ENCODE results near the gene SCYGR3. TPM values are rescaled to one million over a fixed set of nuclear protein-coding genes. Genes with fewer than 3 reads are reported as not detected.

SCYGR3 gene
- polyA plus RNA-seq (2013, experiment 1 of 2; ENCODE audit: insufficient read length): not detected
- not detected for polyA plus RNA-seq (2013, experiment 2 of 2; ENCODE audit: insufficient read length)

GRCh38 chr2:227614740-227615139 lies at the start of gene SCYGR3:
Gene SCYGR3, minus strand, starts transcription at chr2:227614840. Its CDS starts 0 bp downstream, at chr2:227614840.
- DNase-seq: no peak

- no peak for DNase-seq
These were observed 47.2 kb upstream of the SCYGR3 start for GRCh38 chr2:227661827-227662226.

- no peak for DNase-seq
These were observed 46.5 kb upstream of the SCYGR3 start for GRCh38 chr2:227661025-227661649.

- DNase-seq: peak; percentile 2
These were observed 42.7 kb upstream of the SCYGR3 start for GRCh38 chr2:227657199-227657845.

DNA sequence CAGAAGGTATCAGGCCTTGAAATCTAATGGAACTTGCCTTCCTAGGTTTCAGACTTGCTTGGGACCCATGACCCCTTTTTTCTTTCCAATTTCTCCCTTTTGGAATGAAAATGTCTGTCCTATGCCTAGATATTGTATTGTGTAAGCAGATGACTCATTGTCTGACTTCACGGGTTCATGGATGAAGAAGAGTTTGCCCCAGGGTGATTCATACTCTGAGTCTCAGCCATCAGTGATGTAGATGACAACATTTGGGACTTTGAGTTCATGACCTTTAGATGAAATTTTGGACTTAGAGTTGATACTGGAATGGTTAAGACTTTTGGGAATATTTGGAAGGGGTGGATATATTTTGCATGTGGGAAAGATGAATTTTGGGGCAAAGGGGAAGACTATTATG lies 40.8 kb upstream of the SCYGR3 start:
- DNase-seq: peak; percentile 79

DNA sequence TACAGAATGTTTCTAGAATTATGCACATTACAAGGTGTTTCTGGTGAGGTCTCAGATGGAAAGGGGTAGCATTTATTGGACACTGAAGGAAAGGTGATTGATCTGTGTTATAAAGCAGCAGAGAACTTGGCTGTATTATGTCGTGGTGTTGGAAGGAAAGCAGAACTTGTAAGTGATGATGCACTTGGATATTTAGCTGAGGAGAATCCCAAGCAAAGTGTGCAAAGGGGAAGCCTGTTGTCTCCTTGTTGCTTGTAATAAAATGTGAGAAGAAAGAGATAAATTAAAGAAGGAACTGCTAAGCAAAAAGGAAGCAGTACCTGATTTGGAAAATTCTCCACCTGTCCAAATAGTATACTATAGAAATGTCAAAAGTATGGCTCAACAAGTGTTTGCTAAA lies 39.8 kb upstream of the SCYGR3 start:
- no peak for DNase-seq

- DNase-seq: peak; percentile 30
These were observed 38.8 kb upstream of the SCYGR3 start for GRCh38 chr2:227653419-227653818.

DNA sequence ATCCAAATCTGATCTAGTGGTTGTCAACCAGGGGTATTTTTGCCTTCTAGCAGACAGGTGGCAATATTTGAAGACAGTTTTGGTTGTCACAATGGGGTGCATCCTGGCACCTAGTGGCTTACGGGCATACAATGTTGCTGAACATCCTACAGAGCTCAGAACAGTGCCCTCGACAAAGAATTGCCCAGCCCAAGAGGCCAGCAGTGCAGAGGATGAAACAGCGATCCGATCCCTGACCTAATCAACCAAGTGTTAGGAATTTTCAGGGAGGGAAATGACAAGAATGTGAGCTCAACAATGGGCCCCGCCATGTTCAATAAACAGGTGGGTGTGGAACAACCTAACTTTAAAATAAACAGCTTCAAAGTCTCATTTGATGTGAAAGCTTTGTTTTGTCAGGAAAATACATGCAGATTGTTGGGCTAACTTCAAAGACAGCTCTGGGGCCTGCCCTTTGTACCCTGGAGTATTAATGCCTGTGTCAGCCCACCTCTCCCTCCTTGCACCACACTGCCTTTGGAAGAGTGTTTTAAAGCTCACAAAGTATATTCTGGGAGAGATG lies 29.4 kb upstream of the SCYGR3 start:
- DNase-seq: no peak

- peak; percentile 8 for DNase-seq
These were observed 28.0 kb upstream of the SCYGR3 start for GRCh38 chr2:227642656-227643055.

GRCh38 chr2:227634201-227634600 lies 19.6 kb upstream of the SCYGR3 start:
- no peak for DNase-seq

- DNase-seq: no peak
These were observed 18.2 kb upstream of the SCYGR3 start for GRCh38 chr2:227632827-227633226.

DNA sequence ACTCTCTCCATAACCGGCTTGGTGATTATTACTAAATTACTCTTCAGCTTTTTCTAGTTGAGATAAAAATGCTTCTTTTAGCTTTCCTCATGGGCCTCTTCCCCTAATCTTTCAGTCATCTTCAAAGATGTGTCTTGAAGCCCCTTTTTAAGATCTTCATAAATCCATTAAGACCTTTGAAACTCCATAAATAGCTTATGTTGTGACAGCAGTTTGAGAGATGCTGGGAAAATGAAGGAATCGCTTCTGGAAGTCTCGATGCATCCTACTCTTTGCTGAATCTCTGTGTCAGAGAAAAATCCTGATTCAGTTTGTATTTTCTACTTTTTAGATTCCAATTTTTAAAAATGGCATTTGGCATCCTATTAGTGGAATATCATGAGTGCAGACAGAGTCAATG lies 15.7 kb upstream of the SCYGR3 start:
- no peak for DNase-seq

DNA sequence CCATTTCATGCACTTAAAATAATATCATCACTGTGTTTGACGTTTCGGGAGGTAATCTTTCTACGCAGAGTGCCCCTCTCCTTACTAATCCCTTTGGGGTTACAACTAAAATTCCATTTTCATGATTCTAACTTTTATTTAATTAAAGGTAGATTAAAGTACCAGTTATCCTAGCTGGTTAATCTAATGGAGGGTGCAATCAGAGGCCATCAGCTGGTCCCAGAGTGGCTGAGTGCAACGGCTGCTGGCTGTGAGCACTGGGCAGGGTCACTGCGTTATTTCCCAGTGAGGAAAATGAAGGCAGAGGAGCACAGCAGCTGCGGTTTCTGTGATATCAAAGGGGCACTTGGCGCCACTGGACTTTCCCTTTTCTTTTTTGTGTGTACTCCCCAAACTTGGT lies 14.8 kb upstream of the SCYGR3 start:
- DNase-seq: no peak

DNA sequence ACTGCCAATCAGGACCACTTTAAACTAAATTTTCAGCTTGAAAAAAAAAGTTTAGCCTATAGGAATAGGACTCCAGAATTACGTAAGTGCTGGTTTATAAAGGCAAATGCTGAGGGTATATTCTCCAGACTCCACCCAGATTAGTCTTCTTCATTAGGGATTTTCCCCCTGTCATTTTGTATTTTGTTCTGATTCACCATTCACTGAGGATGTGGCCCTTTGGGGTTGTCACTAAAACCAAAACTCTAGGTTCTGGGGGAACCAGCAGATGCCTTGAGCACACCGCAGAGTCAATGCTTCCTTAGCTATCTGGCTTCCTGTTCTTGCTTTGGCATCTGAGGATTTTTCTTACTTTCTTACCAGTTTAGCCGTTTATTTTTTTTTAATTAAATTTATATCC lies 13.1 kb upstream of the SCYGR3 start:
- DNase-seq: no peak

DNA sequence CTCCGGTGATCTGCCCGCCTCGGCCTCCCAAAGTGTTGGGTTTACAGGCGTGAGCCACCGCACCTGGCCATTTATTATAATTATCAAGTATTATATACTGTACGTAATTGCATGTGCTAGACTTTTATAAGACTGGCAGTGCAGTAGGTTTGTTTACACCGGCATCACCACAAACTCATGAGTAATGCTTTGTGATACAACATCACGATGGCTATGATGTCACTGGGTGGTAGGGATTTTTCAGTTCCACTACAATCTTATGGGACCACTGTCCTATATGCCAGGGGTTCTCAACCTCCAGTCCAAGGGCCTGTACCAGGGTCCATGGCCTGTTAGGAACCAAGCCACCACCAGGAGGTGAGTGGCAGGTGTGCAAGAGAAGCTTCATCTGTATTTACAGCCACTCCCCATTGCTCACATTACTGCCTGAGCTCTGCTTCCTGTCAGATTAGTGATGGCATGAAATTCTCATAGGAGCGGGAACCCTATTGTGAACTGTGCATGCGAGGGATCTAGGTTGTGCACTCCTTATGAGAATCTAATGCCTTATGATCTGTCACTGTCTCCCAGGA lies 12.0 kb upstream of the SCYGR3 start:
- no peak for DNase-seq

DNA sequence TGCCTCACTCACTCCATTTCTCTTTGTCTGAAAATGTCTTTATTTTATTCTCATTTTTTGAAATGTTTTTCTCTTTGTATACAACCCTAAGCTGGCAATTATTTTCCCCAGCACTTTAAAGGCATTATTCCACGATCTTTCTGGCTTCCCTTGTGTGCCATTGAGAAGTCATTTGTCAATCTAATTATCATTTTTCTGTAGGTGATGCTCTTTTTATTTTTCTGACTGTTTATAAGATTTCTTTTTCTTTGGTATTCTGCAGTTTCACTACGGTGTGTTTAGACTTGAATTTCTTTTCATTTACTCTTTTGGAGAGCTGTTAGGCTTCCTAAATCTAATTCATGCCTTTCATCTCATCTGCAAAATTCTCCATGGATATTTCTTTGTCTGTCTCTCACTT lies 10.8 kb upstream of the SCYGR3 start:
- no peak for DNase-seq

- DNase-seq: peak; percentile 58
These were observed 8.6 kb upstream of the SCYGR3 start for GRCh38 chr2:227623226-227623625.

DNA sequence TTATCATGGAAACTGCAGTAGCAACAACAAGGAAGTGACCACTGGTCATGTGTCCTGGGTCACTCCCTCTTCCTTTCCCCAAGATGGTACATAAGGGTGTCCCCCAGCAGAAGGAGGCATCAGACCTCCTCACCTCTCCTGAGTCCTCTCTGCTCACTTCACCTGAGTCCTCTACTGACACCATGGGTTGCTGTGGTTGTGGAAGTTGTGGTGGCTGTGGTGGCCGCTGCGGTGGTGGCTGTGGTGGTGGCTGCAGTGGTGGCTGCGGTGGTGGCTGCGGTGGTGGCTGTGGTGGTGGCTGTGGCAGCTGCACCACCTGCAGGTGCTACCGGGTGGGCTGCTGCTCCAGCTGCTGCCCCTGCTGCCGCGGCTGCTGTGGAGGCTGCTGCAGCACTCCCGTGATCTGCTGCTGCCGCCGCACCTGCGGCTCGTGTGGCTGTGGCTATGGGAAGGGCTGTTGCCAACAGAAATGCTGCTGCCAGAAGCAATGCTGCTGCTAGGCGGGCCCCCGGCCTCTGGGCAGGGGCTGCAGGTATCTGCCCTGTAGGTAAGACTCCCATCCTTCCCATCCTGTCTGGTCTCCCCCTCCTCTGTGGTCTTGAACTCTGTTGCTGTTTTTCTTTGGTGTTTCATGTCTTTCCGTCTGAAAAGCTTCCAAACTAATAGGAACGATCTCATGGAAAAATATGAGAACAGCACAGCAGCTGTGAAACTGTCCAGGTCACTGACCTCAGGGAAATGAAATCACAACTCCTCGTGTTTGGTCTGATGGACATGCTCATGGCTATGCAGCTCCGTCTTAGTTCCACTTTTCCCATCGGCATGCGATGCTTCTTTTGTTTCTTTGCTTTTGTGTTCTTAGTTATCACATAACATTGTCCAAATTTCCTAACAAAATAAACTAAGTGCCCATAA lies 2.9 kb upstream of the SCYGR3 start, which contains the start of gene SCYGR4:
TSS of gene SCYGR4 (plus strand) at position 183 of the 915 bp plus-strand sequence. CDS start at position 183, 0 bp downstream.
- no peak for DNase-seq

DNA sequence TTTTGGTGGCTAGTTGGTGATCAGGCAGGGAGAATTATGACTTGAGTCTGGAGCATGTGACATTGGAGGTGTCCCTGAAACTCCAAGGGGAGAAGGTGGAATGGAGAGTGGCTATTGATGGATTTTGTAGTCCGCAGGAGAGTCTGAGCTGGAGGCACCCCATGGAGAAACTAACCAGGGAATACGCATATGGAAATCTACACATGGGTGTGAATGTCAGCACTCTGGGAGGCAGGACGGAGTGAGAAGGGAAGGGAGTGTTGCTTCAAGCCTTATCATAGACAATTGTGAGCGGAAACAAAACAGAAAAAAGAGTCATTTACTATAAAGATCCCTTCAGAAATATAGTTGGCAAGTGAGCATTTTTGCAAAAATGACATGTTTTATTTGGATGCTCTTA lies 2.0 kb upstream of the SCYGR3 start:
- peak; percentile 3 for DNase-seq

- DNase-seq: no peak
These were observed 1.3 kb upstream of the SCYGR3 start for GRCh38 chr2:227615906-227616305.

GRCh38 chr2:227615181-227615580 lies 541 bp upstream of the SCYGR3 start:
- no peak for DNase-seq

- DNase-seq: no peak
These were observed 394 bp downstream of the SCYGR3 start for GRCh38 chr2:227614246-227614645.
